MM.1S (cell line): ENCODE measurements around the gene RPL10.

ENCODE experiments used
- DNase-seq: peaks from one replicate; pipeline ENCODE4 v3.0.0-alpha.2; 2015
- H2AFZ ChIP-seq: fragments of 300-600 bp; sonication (generic); 2 replicates; pipeline ENCODE4 v1.6.0; 2016; ENCODE audit warnings: antibody characterized with exemption, low read length
- H3F3A ChIP-seq: fragments of 300-600 bp; sonication (generic); 2 replicates; pipeline ENCODE4 v1.6.1; 2016; ENCODE audit warnings: mild to moderate bottlenecking, antibody characterized with exemption, low read length, moderate library complexity, mixed read lengths; ENCODE audit not compliant: insufficient read depth
- H3K27ac ChIP-seq: fragments of 300-600 bp; sonication (generic); 2 replicates; pipeline ENCODE4 v1.5.1; 2016; ENCODE audit warnings: mild to moderate bottlenecking, low read length
- H3K27me3 ChIP-seq: fragments of 300-600 bp; sonication (generic); replicated peaks from 2 replicates; pipeline ENCODE4 v1.6.0; 2016; ENCODE audit warnings: low read length; ENCODE audit not compliant: insufficient read depth
- H3K36me3 ChIP-seq: fragments of 300-600 bp; sonication (generic); replicated peaks from 2 replicates; pipeline ENCODE4 v1.6.1; 2016; ENCODE audit warnings: mild to moderate bottlenecking, low read length, mixed read lengths; ENCODE audit not compliant: insufficient read depth
- H3K4me1 ChIP-seq: fragments of 300-600 bp; sonication (generic); 2 replicates; pipeline ENCODE4 v1.6.1; 2016; ENCODE audit warnings: low read length, mixed read lengths
- H3K4me2 ChIP-seq: fragments of 300-600 bp; sonication (generic); 2 replicates; pipeline ENCODE4 v1.6.0; 2016; ENCODE audit warnings: low read depth, low read length
- H3K4me3 ChIP-seq: fragments of 300-600 bp; sonication (generic); 2 replicates; pipeline ENCODE4 v1.5.1; 2016; ENCODE audit warnings: low read length, mixed read lengths
- H3K79me2 ChIP-seq: fragments of 300-600 bp; sonication (generic); 2 replicates; pipeline ENCODE4 v1.6.1; 2016; ENCODE audit warnings: mixed run types, low read length, mixed read lengths
- H3K9ac ChIP-seq: fragments of 300-600 bp; sonication (generic); 2 replicates; pipeline ENCODE4 v1.6.1; 2016; ENCODE audit warnings: low read length, mixed read lengths
- H3K9me2 ChIP-seq: fragments of 300-600 bp; sonication (generic); replicated peaks from 2 replicates; pipeline ENCODE4 v1.6.1; 2016; ENCODE audit warnings: mild to moderate bottlenecking, low read length, mixed read lengths; ENCODE audit not compliant: insufficient read depth
- H3K9me3 ChIP-seq: fragments of 300-600 bp; sonication (generic); replicated peaks from 2 replicates; pipeline ENCODE4 v1.6.1; 2016; ENCODE audit warnings: mild to moderate bottlenecking, low read length, mixed read lengths; ENCODE audit not compliant: insufficient read depth
- H4K20me1 ChIP-seq: fragments of 300-600 bp; sonication (generic); 2 replicates; pipeline ENCODE4 v1.6.1; 2016; ENCODE audit warnings: mild to moderate bottlenecking, low read length, moderate library complexity, mixed read lengths; ENCODE audit not compliant: insufficient read depth
- EZH2 ChIP-seq: fragments of 300-600 bp; sonication (generic); optimal IDR thresholded peaks from 2 replicates; pipeline ENCODE3; 2017; ENCODE audit warnings: low read depth, mild to moderate bottlenecking, antibody characterized with exemption, low read length, mixed read lengths
- EZH2phosphoT487 ChIP-seq: fragments of 300-600 bp; sonication (generic); IDR thresholded peaks from 2 replicates; pipeline ENCODE4 v1.6.1; 2018; ENCODE audit warnings: antibody characterized with exemption, low read length
- TF ChIP-seq, protein P1 (sequence below): fragments of 300-600 bp; sonication (generic); IDR thresholded peaks from 2 replicates; pipeline ENCODE4 v1.5.1; 2016; ENCODE audit warnings: antibody characterized with exemption, low read length, mixed read lengths

The RPL10 gene

DNA sequence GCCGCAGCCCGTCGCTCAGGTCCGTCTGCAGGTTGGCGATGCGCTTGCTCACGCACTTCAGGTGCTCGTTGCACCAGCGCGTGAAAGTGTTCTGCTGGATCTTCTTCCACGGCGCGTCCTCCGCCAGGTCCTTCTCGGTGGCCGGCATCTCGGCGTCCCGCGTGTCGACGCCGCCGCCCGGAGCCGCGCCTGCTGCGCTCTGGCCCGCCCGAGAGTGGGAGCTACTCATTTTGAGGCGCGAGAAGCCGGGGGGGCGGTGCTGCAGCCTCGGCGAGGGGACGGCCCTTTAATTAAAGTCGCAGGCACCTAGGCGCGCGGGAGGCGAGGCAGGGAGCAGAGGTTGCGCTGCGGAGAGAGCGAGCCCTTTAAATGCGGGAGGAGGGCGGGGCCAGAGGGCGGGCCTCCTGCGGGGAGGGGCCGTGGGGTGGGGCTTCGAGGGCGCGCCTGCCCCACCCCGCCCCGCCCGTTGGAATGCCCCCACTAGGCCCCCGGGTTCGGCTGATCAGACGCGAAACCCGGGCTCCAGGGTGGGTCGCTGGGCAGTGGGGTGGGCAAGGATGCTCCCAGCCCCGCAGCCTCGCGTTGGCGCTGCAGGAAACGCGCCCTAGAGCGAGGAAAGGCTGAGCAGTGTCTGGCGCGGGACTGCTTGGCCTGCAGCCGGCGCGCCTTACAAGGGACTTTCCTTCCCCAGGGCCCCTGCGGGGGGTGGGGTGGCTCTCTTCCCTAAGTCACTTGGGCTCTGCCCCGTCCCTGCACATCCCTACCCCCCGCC lies 27.0 kb upstream of the RPL10 start:
- H3K4me1 ChIP-seq, result peaks cover 11% of the 10 kb centered on the region; the same call in 1 of the 2 replicates

DNA sequence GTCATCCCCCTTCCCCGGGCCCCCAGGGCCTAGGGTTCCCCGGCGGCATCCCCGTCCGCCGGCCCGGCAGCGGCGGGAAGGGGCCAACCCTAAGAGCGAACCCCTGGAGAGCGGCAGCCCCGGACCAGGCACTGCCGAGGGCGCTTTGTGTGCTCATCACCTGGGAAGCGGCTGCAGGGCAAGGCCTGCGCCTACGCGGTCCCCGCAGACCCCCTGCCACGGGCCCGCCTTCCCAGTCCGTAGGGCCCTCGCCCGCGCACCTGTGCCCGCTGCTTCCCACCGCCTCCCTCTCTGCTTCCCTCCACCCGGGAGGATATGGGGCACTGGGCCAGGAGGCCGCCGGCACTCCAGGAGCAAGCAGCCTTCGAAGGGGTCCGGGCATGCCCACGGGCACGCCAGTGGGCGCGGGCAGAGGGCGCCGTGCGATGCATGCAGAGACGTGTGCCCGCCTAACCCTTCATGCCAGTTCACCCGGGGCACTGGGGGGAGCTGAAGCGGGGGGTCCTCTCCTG lies 26.3 kb upstream of the RPL10 start:
- H3K36me3 ChIP-seq, result no peaks in the 10 kb centered on the region
- no peaks in the 10 kb centered on the region for H3K27me3 ChIP-seq
- peaks cover 11% of the 10 kb centered on the region; the same call in 1 of the 2 replicates for H3K4me1 ChIP-seq
- no peaks in the 10 kb centered on the region for H4K20me1 ChIP-seq
- no peak for DNase-seq
- H3K9ac ChIP-seq, result no peak overlapping the region; the same call in 1 of the 2 replicates
- no peaks in the 10 kb centered on the region for H3K9me2 ChIP-seq
- peaks cover 36% of the 10 kb centered on the region for H3K79me2 ChIP-seq
- H3K9me3 ChIP-seq, result no peaks in the 10 kb centered on the region
- peak overlapping the region; percentile 52; the same call in 1 of the 2 replicates for H3K4me2 ChIP-seq
- H3K27ac ChIP-seq, result no peak overlapping the region
- H3K4me3 ChIP-seq, result peak overlapping the region; percentile 49; the same call in 1 of the 2 replicates
- H2AFZ ChIP-seq, result 0 out of 2 replicates have a peak overlapping the region, but pooled peaks have one; percentile 38
- no peak for TF ChIP-seq EZH2phosphoT487
- TF ChIP-seq EZH2, result no peak
- H3F3A ChIP-seq, result no peaks in the 10 kb centered on the region

More for the DNA sequence above, 27.0 kb upstream of the RPL10 start:
- TF ChIP-seq EZH2phosphoT487, result no peak
- TF ChIP-seq, protein P1, sequence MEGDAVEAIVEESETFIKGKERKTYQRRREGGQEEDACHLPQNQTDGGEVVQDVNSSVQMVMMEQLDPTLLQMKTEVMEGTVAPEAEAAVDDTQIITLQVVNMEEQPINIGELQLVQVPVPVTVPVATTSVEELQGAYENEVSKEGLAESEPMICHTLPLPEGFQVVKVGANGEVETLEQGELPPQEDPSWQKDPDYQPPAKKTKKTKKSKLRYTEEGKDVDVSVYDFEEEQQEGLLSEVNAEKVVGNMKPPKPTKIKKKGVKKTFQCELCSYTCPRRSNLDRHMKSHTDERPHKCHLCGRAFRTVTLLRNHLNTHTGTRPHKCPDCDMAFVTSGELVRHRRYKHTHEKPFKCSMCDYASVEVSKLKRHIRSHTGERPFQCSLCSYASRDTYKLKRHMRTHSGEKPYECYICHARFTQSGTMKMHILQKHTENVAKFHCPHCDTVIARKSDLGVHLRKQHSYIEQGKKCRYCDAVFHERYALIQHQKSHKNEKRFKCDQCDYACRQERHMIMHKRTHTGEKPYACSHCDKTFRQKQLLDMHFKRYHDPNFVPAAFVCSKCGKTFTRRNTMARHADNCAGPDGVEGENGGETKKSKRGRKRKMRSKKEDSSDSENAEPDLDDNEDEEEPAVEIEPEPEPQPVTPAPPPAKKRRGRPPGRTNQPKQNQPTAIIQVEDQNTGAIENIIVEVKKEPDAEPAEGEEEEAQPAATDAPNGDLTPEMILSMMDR, result no peak
- TF ChIP-seq EZH2, result no peak
- no peaks in the 10 kb centered on the region for H3K27me3 ChIP-seq
- H3K79me2 ChIP-seq, result peaks cover 36% of the 10 kb centered on the region
- H3K9me3 ChIP-seq, result no peaks in the 10 kb centered on the region
- no peak overlapping the region for H3K27ac ChIP-seq
- 0 out of 2 replicates have a peak overlapping the region, but pooled peaks have one; percentile 38 for H2AFZ ChIP-seq
- no peaks in the 10 kb centered on the region for H3F3A ChIP-seq
- peak overlapping the region; percentile 50 for H3K9ac ChIP-seq
- no peaks in the 10 kb centered on the region for H3K36me3 ChIP-seq
- no peaks in the 10 kb centered on the region for H4K20me1 ChIP-seq
- peak overlapping the region; percentile 53; the same call in 1 of the 2 replicates for H3K4me2 ChIP-seq
- peak; percentile 94 for DNase-seq
- peak overlapping the region; percentile 73 for H3K4me3 ChIP-seq
- H3K9me2 ChIP-seq, result no peaks in the 10 kb centered on the region

DNA sequence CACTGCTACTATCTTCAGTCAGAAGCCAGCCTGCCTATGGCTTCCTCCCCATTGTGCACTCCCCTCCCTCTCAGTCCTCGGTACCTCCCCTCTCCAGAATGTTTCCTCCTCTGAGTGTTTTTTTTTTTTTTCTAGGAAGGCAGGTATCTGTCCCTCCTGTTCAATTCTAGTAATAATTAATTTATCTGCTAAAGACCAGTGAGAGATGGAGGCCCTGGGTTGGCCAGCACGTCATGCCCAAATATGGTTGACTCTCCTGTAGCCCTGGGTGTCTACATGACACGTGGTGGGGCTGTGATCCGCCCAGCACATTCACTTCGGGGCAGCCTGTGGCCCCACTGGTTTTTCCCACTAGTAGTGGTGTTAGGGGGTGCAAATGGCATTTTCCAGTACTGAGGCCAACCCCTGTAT lies 25.6 kb upstream of the RPL10 start:
- Histone ChIP-seq H3K4me1 (peaks cover 11% of the 10 kb centered on the region; the same call in 1 of the 2 replicates), H3K4me3 (no peak overlapping the region), H3K27ac (no peak overlapping the region), H3K4me2 (no peak overlapping the region), H3K27me3 (no peaks in the 10 kb centered on the region), H4K20me1 (no peaks in the 10 kb centered on the region), H3K9ac (no peak overlapping the region), H3K9me2 (no peaks in the 10 kb centered on the region), H3K36me3 (no peaks in the 10 kb centered on the region), H3K79me2 (peaks cover 30% of the 10 kb centered on the region), H3F3A (no peaks in the 10 kb centered on the region), H3K9me3 (no peaks in the 10 kb centered on the region), H2AFZ (no peak overlapping the region)
- no peak for DNase-seq
- TF ChIP-seq EZH2phosphoT487 (no peak), EZH2 (no peak)
- TF ChIP-seq, protein P1, result no peak
